ENCODE measurements around the gene GNG7.
"Not testable (repeated sequence)": the region's sequence is repeated elsewhere in the genome, so short reads cannot be mapped to it uniquely, and the experiment has no call there.

GNG7 gene

DNA sequence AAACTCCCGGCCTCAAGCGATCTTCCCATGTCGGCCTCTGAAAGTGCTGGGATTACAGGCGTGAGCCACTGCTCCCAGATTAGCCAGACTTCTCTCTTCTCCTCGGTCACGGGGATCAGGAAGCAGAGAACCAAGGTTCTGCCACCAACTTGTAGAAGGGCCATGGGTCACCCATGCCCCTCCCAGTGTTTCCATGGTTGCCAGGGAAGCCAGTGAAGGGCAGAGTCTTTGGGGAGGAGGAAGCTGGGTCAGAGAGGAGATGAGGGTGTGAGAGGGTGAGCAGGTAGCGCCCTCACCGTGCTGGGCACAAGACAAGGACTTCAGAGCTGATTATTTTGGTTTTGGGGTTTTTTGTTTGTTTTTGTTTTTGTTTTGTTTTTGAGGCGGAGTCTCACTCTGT, 77.1 kb downstream of the GNG7 start:
- no peak for DNase-seq (ENCODE audit: low read depth in 2 of 2, low spot score in 1 of 2)

- no peak for DNase-seq (ENCODE audit: low read depth in 2 of 2, low spot score in 1 of 2)
These were observed 77.9 kb downstream of the GNG7 start for GRCh38 chr19:2624537-2625091.

DNA sequence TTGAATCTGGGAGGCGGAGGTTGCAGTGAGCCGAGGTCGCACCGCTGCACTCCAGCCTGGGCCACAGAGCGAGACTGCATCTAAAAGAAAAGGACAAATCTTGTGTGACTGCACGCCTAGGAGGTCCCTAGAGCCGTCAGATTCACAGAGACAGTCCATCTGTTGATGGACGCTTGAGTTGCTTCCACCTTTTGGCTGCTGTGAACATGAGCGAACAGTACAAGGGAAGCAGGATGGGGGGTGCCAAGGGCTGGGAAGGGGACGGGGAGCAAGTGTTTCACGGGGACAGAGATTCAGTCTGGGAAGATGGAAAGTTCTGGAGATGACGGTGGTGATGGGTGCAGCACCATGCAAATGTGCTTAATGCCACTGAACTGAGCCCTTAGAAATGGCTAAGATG, 78.7 kb downstream of the GNG7 start:
- no peak for DNase-seq (ENCODE audit: low read depth in 2 of 2, low spot score in 1 of 2)

DNA sequence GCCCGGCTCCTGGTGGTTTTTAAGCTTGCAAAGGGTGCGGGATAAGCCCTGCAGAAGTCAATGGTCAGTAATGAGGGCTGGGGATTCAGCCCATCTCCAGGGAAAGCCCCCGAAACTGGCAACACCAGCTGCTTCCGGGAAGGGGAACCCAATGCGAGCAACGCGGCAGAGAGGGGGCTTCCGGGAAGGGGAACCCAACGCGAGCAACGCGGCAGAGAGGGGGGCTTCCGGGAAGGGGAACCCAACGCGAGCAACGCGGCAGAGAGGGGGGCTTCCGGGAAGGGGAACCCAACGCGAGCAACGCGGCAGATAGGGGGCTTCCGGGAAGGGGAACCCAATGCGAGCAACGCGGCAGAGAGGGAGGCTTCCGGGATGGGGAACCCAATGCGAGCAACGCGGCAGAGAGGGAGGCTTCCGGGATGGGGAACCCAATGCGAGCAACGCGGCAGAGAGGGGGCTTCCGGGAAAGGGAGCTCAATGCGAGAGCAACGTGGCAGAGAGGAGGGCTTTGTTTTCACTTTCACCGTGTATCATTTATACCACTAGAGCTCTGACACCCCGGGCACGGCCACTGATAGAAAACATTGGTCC, 80.0 kb downstream of the GNG7 start:
- DNase-seq (ENCODE audit: low read depth in 2 of 2, low spot score in 1 of 2), result not testable (repeated sequence)

DNA sequence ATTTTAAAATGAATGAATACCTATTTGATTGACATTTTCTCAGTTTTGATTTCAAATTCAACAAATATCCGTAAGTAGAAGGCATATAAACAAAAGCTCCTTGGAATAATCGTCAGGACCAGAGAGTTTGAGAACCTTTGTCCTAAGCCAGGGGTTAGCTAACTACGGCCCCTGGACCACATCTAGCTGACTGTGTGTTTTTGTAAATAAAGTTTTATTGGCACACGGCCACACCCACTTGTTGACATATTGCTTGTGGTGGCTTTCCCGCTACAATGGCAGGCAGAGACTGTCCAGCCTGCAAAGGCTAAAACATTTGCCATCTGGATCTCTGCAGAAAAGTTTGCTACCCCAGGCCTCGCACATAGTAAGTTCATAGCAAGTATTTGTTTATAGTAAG, 83.4 kb downstream of the GNG7 start:
- no peak for DNase-seq (ENCODE audit: low read depth in 2 of 2, low spot score in 1 of 2)

- DNase-seq (ENCODE audit: low read depth in 2 of 2, low spot score in 1 of 2), result peak in 1 of 2 donors; percentile 60
These were observed 83.9 kb downstream of the GNG7 start for GRCh38 chr19:2618611-2619010.

DNA sequence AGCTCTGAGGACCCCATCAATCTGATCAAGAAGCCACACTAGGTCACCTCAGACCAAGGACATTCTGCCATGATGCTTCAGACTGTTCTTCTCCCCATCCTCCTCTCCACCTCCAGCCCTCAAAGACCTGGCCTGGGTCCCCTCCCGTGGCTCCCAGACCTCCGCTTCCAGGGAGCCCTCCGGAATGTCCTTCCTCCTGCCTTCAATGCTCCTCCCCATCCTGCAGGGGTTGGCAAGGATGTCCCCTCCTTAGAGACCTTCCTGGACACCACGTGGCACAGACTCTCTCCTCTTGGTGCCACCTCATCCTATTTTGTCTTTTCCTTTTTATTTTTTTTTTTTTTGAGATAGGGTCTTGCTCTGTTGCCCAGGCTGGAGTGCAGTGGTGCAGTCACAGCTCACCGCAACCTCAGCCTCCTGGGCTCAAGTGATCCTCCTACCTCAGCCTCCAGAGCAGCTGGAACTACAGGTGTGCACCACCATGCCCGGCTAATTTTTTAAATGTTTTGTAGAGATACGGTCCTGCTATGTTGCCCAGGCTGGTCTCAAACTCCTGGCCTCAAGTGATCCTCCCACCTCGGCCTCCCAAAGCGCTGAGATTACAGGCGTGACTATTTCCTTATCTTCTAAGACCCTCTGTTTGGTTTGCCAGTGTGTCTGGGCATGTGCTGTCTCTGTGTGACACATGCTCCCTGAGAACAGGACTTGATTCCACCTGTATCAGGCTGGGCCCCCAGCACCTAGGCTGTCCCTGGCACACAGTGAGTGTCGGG, 84.9 kb downstream of the GNG7 start:
- DNase-seq (ENCODE audit: low read depth in 2 of 2, low spot score in 1 of 2), result no peak

DNA sequence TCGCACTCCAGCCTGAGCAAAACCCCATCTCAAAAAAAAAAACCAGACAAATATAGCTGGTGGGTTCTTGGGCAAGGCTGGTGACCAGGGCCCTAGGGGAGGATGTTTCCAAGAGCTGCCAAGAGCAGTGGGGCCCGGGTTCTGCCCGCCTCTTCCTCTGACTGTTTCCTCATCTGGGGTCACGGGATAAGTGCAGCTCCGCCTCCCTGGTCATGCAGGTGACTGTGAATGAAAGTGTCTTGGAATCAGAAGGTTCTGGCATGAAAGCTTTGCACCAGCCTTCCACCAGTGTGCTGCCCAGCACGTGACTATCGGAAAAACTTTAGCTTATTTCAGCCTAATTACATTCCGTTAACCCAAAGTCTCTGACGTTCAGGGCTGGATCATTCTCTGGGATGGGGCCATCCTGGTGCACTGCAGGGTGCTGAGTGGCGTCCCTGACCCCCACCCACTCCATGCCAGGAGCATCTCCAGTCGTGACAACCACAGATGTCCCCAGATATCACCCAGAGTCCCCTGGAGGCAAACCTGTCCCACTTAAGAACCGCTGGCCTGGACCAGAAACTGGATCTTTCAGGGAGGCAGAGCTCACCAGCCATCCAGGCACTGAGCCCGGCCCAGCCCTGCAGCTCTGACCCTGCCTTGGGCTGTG, 85.6 kb downstream of the GNG7 start:
- DNase-seq (ENCODE audit: low read depth in 2 of 2, low spot score in 1 of 2), result no peak

- no peak for DNase-seq (ENCODE audit: low read depth in 2 of 2, low spot score in 1 of 2)
These were observed 86.7 kb downstream of the GNG7 start for GRCh38 chr19:2615782-2616181.

GRCh38 chr19:2613507-2614295, 88.8 kb downstream of the GNG7 start:
- no peak for DNase-seq (ENCODE audit: low read depth in 2 of 2, low spot score in 1 of 2)

GRCh38 chr19:2612619-2613249, 89.8 kb downstream of the GNG7 start:
- DNase-seq (ENCODE audit: low read depth in 2 of 2, low spot score in 1 of 2), result no peak

- no peak for DNase-seq (ENCODE audit: low read depth in 2 of 2, low spot score in 1 of 2)
These were observed 90.7 kb downstream of the GNG7 start for GRCh38 chr19:2611483-2612464.

DNA sequence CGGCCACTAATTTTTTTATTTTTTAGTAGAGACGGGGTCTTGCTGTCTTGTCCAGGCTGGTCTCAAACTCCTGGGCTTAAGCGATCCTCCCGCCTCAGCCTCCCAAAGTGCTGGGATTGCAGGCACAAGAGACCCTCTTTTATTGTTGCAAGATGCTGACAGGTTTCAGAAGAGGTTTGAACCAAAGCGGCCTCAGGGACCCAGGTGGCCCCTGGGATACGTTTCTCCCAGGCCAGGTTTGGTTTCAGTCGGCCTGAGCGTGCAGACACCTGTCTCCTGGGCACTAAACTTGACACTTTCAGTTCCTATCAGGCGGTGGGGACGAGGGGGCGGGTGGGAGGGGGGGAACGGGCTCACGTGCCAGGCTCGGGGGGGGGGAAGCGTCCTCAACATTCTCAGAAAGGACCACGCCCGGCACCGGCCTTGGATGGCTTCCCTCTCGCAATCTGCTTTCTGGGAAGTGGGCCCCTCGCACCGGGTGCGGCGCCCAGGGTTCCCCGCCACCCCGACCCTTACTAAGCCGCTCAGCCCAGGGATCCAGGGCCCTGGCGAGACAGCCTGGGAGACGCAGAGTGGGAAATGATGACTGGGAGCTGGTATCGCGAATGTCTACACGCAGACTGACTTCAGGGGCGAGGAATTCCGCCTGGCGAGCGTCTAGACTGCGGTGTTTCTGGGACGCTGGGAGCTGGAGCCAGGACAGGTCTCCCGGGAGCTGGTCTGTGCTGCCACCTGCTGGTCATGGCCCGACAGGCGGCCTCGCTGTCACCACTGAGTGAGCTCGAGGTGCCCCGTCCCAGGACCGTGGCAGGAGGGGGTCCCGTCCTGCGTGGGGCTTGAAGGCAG, 91.6 kb downstream of the GNG7 start:
- DNase-seq (ENCODE audit: low read depth in 2 of 2, low spot score in 1 of 2), result peak; percentile 83 to 84

GRCh38 chr19:2609389-2610116, 92.9 kb downstream of the GNG7 start:
- DNase-seq (ENCODE audit: low read depth in 2 of 2, low spot score in 1 of 2), result no peak

GRCh38 chr19:2609034-2609388, 93.5 kb downstream of the GNG7 start:
- DNase-seq (ENCODE audit: low read depth in 2 of 2, low spot score in 1 of 2), result not testable (repeated sequence)

DNA sequence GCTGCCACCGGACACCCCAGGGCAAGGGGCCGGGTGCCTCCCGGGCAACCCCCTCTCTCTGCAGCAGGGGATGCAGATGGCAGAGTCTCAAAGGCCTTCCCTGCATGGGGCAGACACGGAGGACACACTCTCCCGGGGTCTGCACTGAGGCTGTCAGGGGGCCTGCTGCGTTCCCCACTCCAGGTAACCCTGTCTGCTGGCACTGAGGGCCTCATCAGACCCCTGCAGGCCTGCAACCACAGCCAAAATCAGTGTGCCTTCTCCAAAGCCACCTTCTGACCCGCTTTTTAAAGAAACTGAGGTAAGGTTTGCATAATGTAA, 93.9 kb downstream of the GNG7 start:
- no peak for DNase-seq (ENCODE audit: low read depth in 2 of 2, low spot score in 1 of 2)

- peak in 1 of 2 donors; percentile 55 for DNase-seq (ENCODE audit: low read depth in 2 of 2, low spot score in 1 of 2)
These were observed 94.5 kb downstream of the GNG7 start for GRCh38 chr19:2607712-2608601.

Data from stimulated activated CD8-positive, alpha-beta memory T cell treated with anti-CD3 and anti-CD28 coated beads, Interleukin-4, amount 100 ng/mL, for 1 hour (primary cell).